Astrocyte (in vitro differentiated cells and primary cell): ENCODE results near the gene ABCC1.

ENCODE experiments used
- CTCF ChIP-seq: IDR thresholded peaks from 2 replicates; pipeline ENCODE4 v1.5.1; 2011; ENCODE audit warnings: low read depth, mild to moderate bottlenecking, inconsistent platforms, low read length, moderate library complexity; ENCODE audit not compliant: insufficient read depth
- EZH2 ChIP-seq: IDR thresholded peaks from 2 replicates; pipeline ENCODE4 v1.6.1; 2012; ENCODE audit warnings: mild to moderate bottlenecking, low read length, inconsistent platforms; ENCODE audit not compliant: insufficient read depth

GRCh38 chr16:16141141-16141540 lies 191.7 kb downstream of the ABCC1 start:
- TF ChIP-seq EZH2 (no peak), CTCF (no peak)
